Brain microvascular endothelial cell (primary cell): ENCODE measurements around the gene MSI1.

Source experiments
- DNase-seq: peaks from one replicate; pipeline ENCODE4 v3.0.0-alpha.2; 2020
- H3K27ac ChIP-seq: fragments of 250-450 bp; sonication (Bioruptor Pico); 2 replicates; pipeline ENCODE4 v1.5.1; 2020; ENCODE audit warnings: mild to moderate bottlenecking, moderate library complexity
- H3K27me3 ChIP-seq: fragments of 250-450 bp; sonication (Bioruptor Pico); replicated peaks from 2 replicates; pipeline ENCODE4 v1.5.1; 2020; ENCODE audit warnings: mild to moderate bottlenecking
- H3K36me3 ChIP-seq: fragments of 250-450 bp; sonication (Bioruptor Pico); replicated peaks from 2 replicates; pipeline ENCODE4 v1.5.1; 2020; ENCODE audit warnings: mild to moderate bottlenecking
- H3K4me3 ChIP-seq: 2 replicates; pipeline ENCODE4 v1.5.1; 2011; ENCODE audit warnings: low read depth, mild to moderate bottlenecking, control low read depth, low read length, moderate library complexity
- in situ Hi-C: cut with HindIII; loops from 2 replicates; pipeline ENCODE4 v1.10.0; 2017; ENCODE audit warnings: low sequenced_read_pairs, low pct_ligation_motif_present
- TF ChIP-seq, protein P1 (sequence below): IDR thresholded peaks from 2 replicates; pipeline ENCODE4 v1.5.1; 2011; ENCODE audit warnings: low read depth, mild to moderate bottlenecking, moderate library complexity, low read length, control low read depth, inconsistent platforms; ENCODE audit errors: missing control alignments

Gene MSI1

GRCh38 chr12:120408771-120409170, 39.8 kb upstream of the MSI1 start:
- Histone ChIP-seq H3K27me3 (no peaks in the 10 kb centered on the region), H3K4me3 (no peak overlapping the region), H3K36me3 (no peaks in the 10 kb centered on the region), H3K27ac (no peak overlapping the region)
- in situ Hi-C loops: no loop called here
- TF ChIP-seq, protein P1, sequence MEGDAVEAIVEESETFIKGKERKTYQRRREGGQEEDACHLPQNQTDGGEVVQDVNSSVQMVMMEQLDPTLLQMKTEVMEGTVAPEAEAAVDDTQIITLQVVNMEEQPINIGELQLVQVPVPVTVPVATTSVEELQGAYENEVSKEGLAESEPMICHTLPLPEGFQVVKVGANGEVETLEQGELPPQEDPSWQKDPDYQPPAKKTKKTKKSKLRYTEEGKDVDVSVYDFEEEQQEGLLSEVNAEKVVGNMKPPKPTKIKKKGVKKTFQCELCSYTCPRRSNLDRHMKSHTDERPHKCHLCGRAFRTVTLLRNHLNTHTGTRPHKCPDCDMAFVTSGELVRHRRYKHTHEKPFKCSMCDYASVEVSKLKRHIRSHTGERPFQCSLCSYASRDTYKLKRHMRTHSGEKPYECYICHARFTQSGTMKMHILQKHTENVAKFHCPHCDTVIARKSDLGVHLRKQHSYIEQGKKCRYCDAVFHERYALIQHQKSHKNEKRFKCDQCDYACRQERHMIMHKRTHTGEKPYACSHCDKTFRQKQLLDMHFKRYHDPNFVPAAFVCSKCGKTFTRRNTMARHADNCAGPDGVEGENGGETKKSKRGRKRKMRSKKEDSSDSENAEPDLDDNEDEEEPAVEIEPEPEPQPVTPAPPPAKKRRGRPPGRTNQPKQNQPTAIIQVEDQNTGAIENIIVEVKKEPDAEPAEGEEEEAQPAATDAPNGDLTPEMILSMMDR: no peak
- DNase-seq: no peak

GRCh38 chr12:120406553-120406952, 37.6 kb upstream of the MSI1 start:
- in situ Hi-C loops: no loop called here
- H3K36me3 ChIP-seq: no peaks in the 10 kb centered on the region
- DNase-seq: no peak
- no peak overlapping the region for H3K27ac ChIP-seq
- H3K27me3 ChIP-seq: no peaks in the 10 kb centered on the region
- no peak overlapping the region for H3K4me3 ChIP-seq
- TF ChIP-seq, protein P1: no peak

DNA sequence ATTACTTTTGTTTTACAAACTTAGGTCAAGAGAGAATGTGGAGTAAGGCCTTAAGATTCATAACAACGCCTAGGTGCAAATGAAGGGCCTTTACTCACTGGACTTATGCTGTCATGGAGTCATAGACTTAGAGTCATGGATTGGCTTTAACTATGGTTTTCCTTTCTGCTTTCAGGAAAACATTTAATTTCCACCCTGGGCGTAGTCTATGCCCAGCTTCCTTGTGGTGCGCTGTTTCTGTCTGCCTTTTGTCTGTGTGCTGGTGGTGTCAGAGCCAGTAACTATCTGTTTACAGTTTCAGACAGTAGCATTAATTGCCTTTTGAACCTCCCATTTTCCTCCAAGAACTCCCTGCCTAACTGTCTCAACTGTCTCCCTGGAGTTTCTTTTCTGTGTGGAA, 37.1 kb upstream of the MSI1 start:
- DNase-seq: no peak
- in situ Hi-C loops: no loop called here

DNA sequence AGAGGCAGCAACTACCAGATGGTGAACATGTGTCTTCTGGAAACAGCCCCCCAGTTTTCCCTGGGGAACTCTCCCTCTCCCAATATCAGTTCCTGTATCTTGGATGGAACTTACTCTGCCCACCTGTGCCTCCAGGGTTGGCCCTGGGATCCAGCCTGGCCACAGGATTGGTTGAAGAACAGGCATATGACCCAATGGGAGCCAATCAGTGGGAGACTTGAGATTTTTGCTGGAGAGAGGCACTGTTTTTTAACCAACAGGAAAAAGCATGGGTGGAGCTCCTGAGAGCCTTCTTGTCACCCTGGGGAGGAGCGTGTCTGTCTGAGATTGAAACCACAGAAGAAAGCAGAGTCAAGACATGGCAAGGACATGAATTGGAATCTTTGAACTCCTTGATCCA, 35.3 kb upstream of the MSI1 start:
- Histone ChIP-seq H3K4me3 (no peak overlapping the region), H3K27ac (no peak overlapping the region), H3K36me3 (no peaks in the 10 kb centered on the region), H3K27me3 (no peaks in the 10 kb centered on the region)
- in situ Hi-C loops: no loop called here
- DNase-seq: no peak
- TF ChIP-seq, protein P1: no peak

More for the DNA sequence above, 37.1 kb upstream of the MSI1 start:
- Histone ChIP-seq H3K36me3 (no peaks in the 10 kb centered on the region), H3K27me3 (no peaks in the 10 kb centered on the region), H3K27ac (no peak overlapping the region), H3K4me3 (no peak overlapping the region)
- TF ChIP-seq, protein P1: no peak

- no peak for DNase-seq
- no peak overlapping the region for H3K27ac ChIP-seq
- H3K27me3 ChIP-seq: no peaks in the 10 kb centered on the region
- in situ Hi-C loops: no loop called here
- TF ChIP-seq, protein P1: no peak
- H3K36me3 ChIP-seq: no peaks in the 10 kb centered on the region
- no peak overlapping the region for H3K4me3 ChIP-seq
Measured at GRCh38 chr12:120403869-120404268, 34.9 kb upstream of the MSI1 start.

GRCh38 chr12:120402217-120402616, 33.3 kb upstream of the MSI1 start:
- Histone ChIP-seq H3K36me3 (no peaks in the 10 kb centered on the region), H3K27me3 (no peaks in the 10 kb centered on the region), H3K27ac (no peak overlapping the region), H3K4me3 (no peak overlapping the region)
- no peak for DNase-seq
- in situ Hi-C loops: no loop called here
- TF ChIP-seq, protein P1: no peak
